ENCODE measurements around the gene SCAMP2. TPM values are rescaled to one million over a fixed set of nuclear protein-coding genes. Genes with fewer than 3 reads are reported as not detected.

SCAMP2 gene
- total and polyA plus RNA-seq, 2 of the 13 experiments (the other 11 are each of a cell fraction or from before 2014, with no cell fraction given), result 34.8 to 121 TPM

GRCh38 chr15:74815961-74816360 lies 57.2 kb downstream of the SCAMP2 start:
- no peak for ATAC-seq
- 86% methylated on average over 14 of the region's 15 CpGs for WGBS (ENCODE audit: low lambda C conversion rate)
- no TSS peak for BruUV-seq (replicated peaks)

More at GRCh38 chr15:74815961-74816360, 57.2 kb downstream of the SCAMP2 start:
- H3K4me2 ChIP-seq (ENCODE audit: low read depth, low read length), result no peak overlapping the region
- H2AFZ ChIP-seq (ENCODE audit: low read length), result no peak overlapping the region
- H3K36me3 ChIP-seq (replicated peaks in 1 of 2; ENCODE audit: control insufficient read depth in 1 of 2, insufficient read depth in 2 of 2, low read length in 2 of 2), result no peaks in the 10 kb centered on the region
- no peak overlapping the region for H3K4me3 ChIP-seq (replicated peaks in 1 of 3; ENCODE audit: insufficient read depth in 1 of 3, low read depth in 2 of 3, low read length in 3 of 3)
- H3K27ac ChIP-seq (ENCODE audit: extremely low read length, insufficient read depth, low read length), result no peak overlapping the region
- H3K4me1 ChIP-seq (ENCODE audit: insufficient read depth, low read length), result peaks cover 40% of the 10 kb centered on the region
- POLR2A ChIA-PET, result no interaction called here
- H3K27me3 ChIP-seq (ENCODE audit: control insufficient read depth in 1 of 2, insufficient read depth in 2 of 2, low read length in 2 of 2), result peaks cover 1 to 8% of the 10 kb centered on the region in 2 experiments; a peak in 2 of 5 replicates
- H4K20me1 ChIP-seq (ENCODE audit: insufficient read depth, low read length), result no peaks in the 10 kb centered on the region
- no peak for TF ChIP-seq TAF15 (IDR thresholded peaks at IDR 0.05; ENCODE audit: low read depth, low read length, poor library complexity, severe bottlenecking)
- TF ChIP-seq ZNF30 (CRISPR knock-in tag; IDR thresholded peaks at IDR 0.05), result no peak
- TF ChIP-seq NR2F6 (IDR thresholded peaks at IDR 0.05), result no peak
- no peak for TF ChIP-seq NR2F6 (CRISPR knock-in tag; IDR thresholded peaks at IDR 0.05)
- no peak for TF ChIP-seq SMC3 (IDR thresholded peaks at IDR 0.05; ENCODE audit: low read length)
- no peak for TF ChIP-seq ZNF512 (CRISPR knock-in tag; IDR thresholded peaks at IDR 0.05)
- TF ChIP-seq MBD4 (IDR thresholded peaks at IDR 0.05; ENCODE audit: borderline replicate concordance, low read length), result no peak
- TF ChIP-seq ZFP41 (CRISPR knock-in tag; IDR thresholded peaks at IDR 0.05; ENCODE audit: borderline replicate concordance), result no peak
- no peak for TF ChIP-seq IKZF1 (IDR thresholded peaks at IDR 0.05)
- TF ChIP-seq REXO4 (CRISPR knock-in tag; IDR thresholded peaks at IDR 0.05; ENCODE audit: borderline replicate concordance), result no peak
- CTCF ChIA-PET (ENCODE audit: low intra/inter-chr PET ratio, low total read pairs), result no interaction called here
- no peak for DNase-seq (ENCODE audit: low spot score)
- in situ Hi-C loops (cut with HindIII; ENCODE audit: extremely low pct_ligation_motif_present, low pct_unique_long_range_greater_than_20kb), result no loop called here
- no peaks in the 10 kb centered on the region for H3K79me2 ChIP-seq (ENCODE audit: insufficient read depth, low read length)
- no peak for FAIRE-seq
- no peak overlapping the region for H3K9ac ChIP-seq (ENCODE audit: insufficient read depth, low read depth, low read length)
- H3K9me3 ChIP-seq (ENCODE audit: low read length), result no peaks in the 10 kb centered on the region
- intact Hi-C loops (cut with micrococcal nuclease; ENCODE audit: unreplicated experiment), result loop anchor here (5.0 kb wide), 1 partner anchor 34 kb away; the partner anchor contains the start of gene CSK

Data from HepG2 (cell line).